DOHH2 (cell line): ENCODE measurements around the gene RAB32.

ENCODE experiments used
- H3F3A ChIP-seq: fragments of 200-600 bp; sonication (generic), shearing (Covaris generic); 2 replicates; pipeline ENCODE4 v1.6.0; 2016; ENCODE audit warnings: antibody characterized with exemption, mild to moderate bottlenecking; ENCODE audit not compliant: control insufficient read depth, insufficient read depth
- H3K27ac ChIP-seq: fragments of 200-600 bp; sonication (generic); 2 replicates; pipeline ENCODE4 v1.5.1; 2014; ENCODE audit warnings: low read depth, mild to moderate bottlenecking, low read length, moderate library complexity
- H3K27me3 ChIP-seq: fragments of 200-600 bp; sonication (generic); 2 replicates; pipeline ENCODE4 v1.6.1; 2014; ENCODE audit warnings: mild to moderate bottlenecking, low read length, mixed read lengths; ENCODE audit not compliant: control insufficient read depth
- H3K36me3 ChIP-seq: fragments of 200-600 bp; sonication (generic); 2 replicates; pipeline ENCODE4 v1.6.1; 2014; ENCODE audit warnings: mild to moderate bottlenecking, low read length, moderate library complexity, mixed read lengths; ENCODE audit not compliant: control insufficient read depth
- H3K4me1 ChIP-seq: fragments of 200-600 bp; sonication (generic); 2 replicates; pipeline ENCODE4 v1.6.1; 2014; ENCODE audit warnings: mild to moderate bottlenecking, low read length, mixed read lengths; ENCODE audit not compliant: control insufficient read depth
- H3K4me2 ChIP-seq: fragments of 200-600 bp; sonication (generic); 2 replicates; pipeline ENCODE4 v1.6.0; 2014; ENCODE audit warnings: mild to moderate bottlenecking, low read length, moderate library complexity
- H3K4me3 ChIP-seq: fragments of 200-600 bp; sonication (generic); 2 replicates; pipeline ENCODE4 v1.5.1; 2014; ENCODE audit warnings: mild to moderate bottlenecking, low read length, mixed read lengths
- H3K79me2 ChIP-seq: fragments of 200-600 bp; sonication (generic); 2 replicates; pipeline ENCODE4 v1.6.1; 2014; ENCODE audit warnings: mild to moderate bottlenecking, low read length, mixed read lengths; ENCODE audit not compliant: control insufficient read depth
- H3K9me2 ChIP-seq: fragments of 200-600 bp; sonication (generic); replicated peaks from 2 replicates; pipeline ENCODE4 v1.6.1; 2014; ENCODE audit warnings: mild to moderate bottlenecking, low read length, mixed read lengths; ENCODE audit not compliant: control insufficient read depth
- H3K9me3 ChIP-seq: fragments of 200-600 bp; sonication (generic); 2 replicates; pipeline ENCODE4 v1.6.1; 2014; ENCODE audit warnings: antibody characterized with exemption, low read length, mixed read lengths; ENCODE audit not compliant: control insufficient read depth, insufficient read depth
- H4K20me1 ChIP-seq: fragments of 200-600 bp; sonication (generic); 2 replicates; pipeline ENCODE4 v1.6.0; 2014; ENCODE audit warnings: low read depth, mild to moderate bottlenecking, antibody characterized with exemption, low read length, moderate library complexity; ENCODE audit not compliant: control insufficient read depth, insufficient read depth
- EZH2phosphoT487 ChIP-seq: fragments of 200-600 bp; sonication (generic); IDR thresholded peaks from 2 replicates; pipeline ENCODE4 v1.6.1; 2017; ENCODE audit warnings: borderline replicate concordance, mild to moderate bottlenecking, antibody characterized with exemption, low read length, moderate library complexity, mixed read lengths
- TF ChIP-seq, protein P1 (sequence below): fragments of 200-600 bp; sonication (generic); IDR thresholded peaks from one replicate; pipeline ENCODE4 v1.5.1; 2014; ENCODE audit warnings: antibody characterized with exemption, mild to moderate bottlenecking, low read depth, low read length; ENCODE audit not compliant: poor library complexity, severe bottlenecking

RAB32 gene

DNA sequence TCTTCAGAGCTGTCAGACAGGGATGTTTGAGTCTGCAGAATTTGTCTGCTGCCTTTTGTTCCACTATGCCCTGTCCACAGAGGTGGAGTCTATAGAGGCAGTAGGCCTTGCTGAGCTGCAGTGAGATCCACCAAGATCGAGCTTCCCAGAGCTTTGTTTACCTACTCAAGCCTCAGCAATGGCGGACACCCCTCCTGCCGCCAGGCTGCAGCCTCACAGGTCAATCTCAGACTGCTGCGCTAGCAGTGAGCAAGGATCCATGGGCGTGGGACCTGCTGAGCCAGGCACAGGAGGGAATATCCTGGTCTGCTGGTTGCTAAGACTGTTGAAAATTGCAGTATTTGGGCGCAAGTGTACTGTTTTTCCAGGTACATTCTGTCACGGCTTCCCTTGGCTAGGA, 28.4 kb upstream of the RAB32 start:
- Histone ChIP-seq H3K27me3 (no peaks in the 10 kb centered on the region), H3K4me3 (no peak overlapping the region), H3F3A (no peaks in the 10 kb centered on the region), H3K4me2 (no peak overlapping the region), H3K79me2 (no peaks in the 10 kb centered on the region), H3K4me1 (no peaks in the 10 kb centered on the region), H4K20me1 (no peaks in the 10 kb centered on the region), H3K27ac (no peak overlapping the region), H3K36me3 (no peaks in the 10 kb centered on the region), H3K9me2 (no peaks in the 10 kb centered on the region), H3K9me3 (no peaks in the 10 kb centered on the region)
- no peak for TF ChIP-seq EZH2phosphoT487
- TF ChIP-seq, protein P1, sequence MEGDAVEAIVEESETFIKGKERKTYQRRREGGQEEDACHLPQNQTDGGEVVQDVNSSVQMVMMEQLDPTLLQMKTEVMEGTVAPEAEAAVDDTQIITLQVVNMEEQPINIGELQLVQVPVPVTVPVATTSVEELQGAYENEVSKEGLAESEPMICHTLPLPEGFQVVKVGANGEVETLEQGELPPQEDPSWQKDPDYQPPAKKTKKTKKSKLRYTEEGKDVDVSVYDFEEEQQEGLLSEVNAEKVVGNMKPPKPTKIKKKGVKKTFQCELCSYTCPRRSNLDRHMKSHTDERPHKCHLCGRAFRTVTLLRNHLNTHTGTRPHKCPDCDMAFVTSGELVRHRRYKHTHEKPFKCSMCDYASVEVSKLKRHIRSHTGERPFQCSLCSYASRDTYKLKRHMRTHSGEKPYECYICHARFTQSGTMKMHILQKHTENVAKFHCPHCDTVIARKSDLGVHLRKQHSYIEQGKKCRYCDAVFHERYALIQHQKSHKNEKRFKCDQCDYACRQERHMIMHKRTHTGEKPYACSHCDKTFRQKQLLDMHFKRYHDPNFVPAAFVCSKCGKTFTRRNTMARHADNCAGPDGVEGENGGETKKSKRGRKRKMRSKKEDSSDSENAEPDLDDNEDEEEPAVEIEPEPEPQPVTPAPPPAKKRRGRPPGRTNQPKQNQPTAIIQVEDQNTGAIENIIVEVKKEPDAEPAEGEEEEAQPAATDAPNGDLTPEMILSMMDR: no peak

DNA sequence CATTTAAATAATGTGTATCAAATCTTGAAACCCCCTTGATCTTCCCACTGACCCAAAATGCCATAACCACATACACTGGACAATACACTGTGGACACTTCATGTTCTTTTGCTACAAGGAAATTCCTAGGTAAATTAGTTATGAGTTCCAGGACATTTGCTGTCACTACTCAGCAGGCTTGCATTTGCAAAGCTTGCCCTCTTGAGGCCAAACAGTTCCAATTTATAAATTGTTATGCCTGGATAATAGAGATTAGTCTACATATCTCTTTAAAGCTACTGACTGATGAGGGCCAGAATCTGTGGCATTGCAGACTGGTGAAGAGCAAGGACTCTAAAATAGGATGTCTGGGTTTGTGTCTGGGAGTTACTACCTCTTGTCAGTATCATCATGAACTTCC, 17.4 kb upstream of the RAB32 start:
- Histone ChIP-seq H3K4me2 (no peak overlapping the region), H3K36me3 (no peaks in the 10 kb centered on the region), H4K20me1 (no peaks in the 10 kb centered on the region), H3K4me1 (no peaks in the 10 kb centered on the region), H3F3A (no peaks in the 10 kb centered on the region), H3K79me2 (no peaks in the 10 kb centered on the region), H3K9me2 (no peaks in the 10 kb centered on the region), H3K27ac (no peak overlapping the region), H3K4me3 (no peak overlapping the region), H3K27me3 (no peaks in the 10 kb centered on the region), H3K9me3 (peaks cover 7% of the 10 kb centered on the region; the same call in 1 of the 2 replicates)
- TF ChIP-seq EZH2phosphoT487: no peak
- TF ChIP-seq, protein P1: no peak

DNA sequence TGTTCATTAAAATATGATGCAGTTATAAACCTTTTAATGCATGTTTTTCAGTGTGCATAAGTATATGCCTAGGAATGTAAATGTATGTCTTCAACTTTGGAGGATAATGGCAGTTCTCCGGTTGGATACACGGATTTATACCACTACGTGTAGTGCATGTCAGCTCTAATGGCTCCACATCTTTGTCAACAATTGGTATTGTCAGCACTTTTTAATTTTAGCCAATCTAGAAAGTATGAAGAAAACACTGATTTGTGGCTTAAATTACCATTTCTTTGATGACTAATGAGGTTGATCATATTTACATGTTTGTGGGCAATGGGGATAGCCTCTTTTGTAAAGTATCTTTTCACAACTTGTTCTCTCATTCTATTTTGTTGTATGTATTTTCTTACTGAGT, 10.9 kb upstream of the RAB32 start:
- H3K36me3 ChIP-seq: no peaks in the 10 kb centered on the region
- H3K79me2 ChIP-seq: no peaks in the 10 kb centered on the region
- no peaks in the 10 kb centered on the region for H3F3A ChIP-seq
- no peaks in the 10 kb centered on the region for H3K4me1 ChIP-seq
- H3K27ac ChIP-seq: no peak overlapping the region
- no peak overlapping the region for H3K4me3 ChIP-seq
- no peak for TF ChIP-seq EZH2phosphoT487
- TF ChIP-seq, protein P1: no peak
- no peaks in the 10 kb centered on the region for H3K9me3 ChIP-seq
- H4K20me1 ChIP-seq: no peaks in the 10 kb centered on the region
- no peaks in the 10 kb centered on the region for H3K9me2 ChIP-seq
- no peak overlapping the region for H3K4me2 ChIP-seq
- no peaks in the 10 kb centered on the region for H3K27me3 ChIP-seq

DNA sequence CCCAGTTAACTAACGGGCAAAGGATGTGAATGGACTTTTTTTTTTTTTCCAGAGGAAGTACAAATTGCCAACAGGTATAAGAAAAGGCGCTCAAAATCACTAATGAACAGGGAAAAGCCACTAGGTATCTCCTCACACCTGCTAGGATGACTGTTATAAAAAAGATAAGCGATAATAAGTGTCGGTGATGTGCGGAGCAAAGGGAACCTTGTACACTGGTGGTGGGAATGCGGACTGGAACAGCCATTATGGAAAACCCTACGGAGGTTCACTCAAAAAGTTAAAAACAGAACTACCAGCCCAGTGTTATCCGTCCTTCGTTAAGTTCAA, 787 bp upstream of the RAB32 start:
- TF ChIP-seq, protein P1: no peak
- no peak for TF ChIP-seq EZH2phosphoT487
- Histone ChIP-seq H3K27ac (no peak overlapping the region), H3K4me2 (no peak overlapping the region), H3K27me3 (no peaks in the 10 kb centered on the region), H3K36me3 (no peaks in the 10 kb centered on the region), H3K9me3 (peaks cover 4% of the 10 kb centered on the region; the same call in 1 of the 2 replicates), H3K79me2 (no peaks in the 10 kb centered on the region), H4K20me1 (no peaks in the 10 kb centered on the region), H3K9me2 (no peaks in the 10 kb centered on the region), H3K4me1 (no peaks in the 10 kb centered on the region), H3K4me3 (no peak overlapping the region), H3F3A (no peaks in the 10 kb centered on the region)
